Ovary (tissue), 9 donors: ENCODE results near the gene CRYBG1. TPM values are rescaled to one million over a fixed set of nuclear protein-coding genes. Genes with fewer than 3 reads are reported as not detected.

ENCODE experiments used
- DNase-seq, 5 donors: peaks; one replicate each; pipeline ENCODE4 v3.0.0-alpha.2; 2019 to 2020
- H3K27ac ChIP-seq, 2 donors: fragments of 200-600 bp; one replicate each; pipeline versions ENCODE4 v1.5.1 to v1.8.0; 2019 to 2022
- H3K27me3 ChIP-seq: fragments of 200-600 bp; one replicate; pipeline ENCODE4 v1.8.0; 2022
- H3K36me3 ChIP-seq: fragments of 200-600 bp; sonication (generic); one replicate; pipeline ENCODE4 v1.5.1; 2019
- H3K4me1 ChIP-seq: one replicate; pipeline ENCODE4 v1.8.1; 2013; ENCODE audit warnings: mild to moderate bottlenecking, moderate library complexity; ENCODE audit not compliant: insufficient read depth
- H3K4me3 ChIP-seq: fragments of 200-600 bp; sonication (generic); one replicate; pipeline ENCODE4 v1.5.1; 2017
- H3K9me3 ChIP-seq, 2 donors: fragments of 200-600 bp in 1 of 2; sonication (generic) in 1 of 2; one replicate each; pipeline versions ENCODE4 v1.5.1 to v1.8.1; 2013 to 2019; ENCODE audit warnings: mild to moderate bottlenecking in 1 of 2, moderate library complexity in 1 of 2
- EP300 ChIP-seq: sonication (generic); formaldehyde crosslinking; IDR thresholded peaks from one replicate; pipeline ENCODE4 v1.6.1; 2017; ENCODE audit warnings: antibody characterized with exemption
- POLR2A ChIP-seq: fragments of 450-650 bp; IDR thresholded peaks from one replicate; pipeline ENCODE4 v1.6.1; 2017; ENCODE audit warnings: antibody characterized with exemption, mild to moderate bottlenecking, moderate library complexity
- WGBS, 3 donors: extraction: QIAGEN DNeasy Blood & Tissue Kit in 1 of 3; methylation state at CpG; one replicate each; pipeline versions ENCODE4 v1.1.5 to v1.1.7; 2013 to 2017; 5-methylcytosine and 5-hydroxymethylcytosine counted together
- intact Hi-C, 4 donors: fragments of 100-400 bp; cut with DNase I; formaldehyde crosslinking; loops; one replicate each; pipeline versions ENCODE4 v1.11.0 to v1.15.1; 2022 to 2023
- polyA plus RNA-seq, 2 donors: library from polyadenylated mRNA; stranded (reverse); fragments of 200-250 nt in 1 of 2; fragments of 350-450 nt in 1 of 2; fragmentation: Illumina TruSeq in 1 of 2; extraction: RNeasy Lipid Tissue Mini Kit (QIAGEN cat#74804) in 1 of 2; gene quantifications; one replicate each; pipeline ENCODE4 v1.2.3, GENCODE V29; 2013 to 2014
- total RNA-seq, 7 donors: library from RNA; depleted of rRNA in 2 of 7; stranded (reverse); fragments of >200 nt in 2 of 7; fragmentation: NEBNext Ultra II Directional in 3 of 7; extraction: Animal tissue kit (Norgen Biotek cat#: 25700) in 3 of 7; gene quantifications; one replicate each; pipeline versions ENCODE4 v1.1.0 to v1.2.4, GENCODE V29; 2016 to 2023
- TF ChIP-seq, protein P1 (sequence below), 3 donors: fragments of 450-650 bp in 2 of 3; fragments of 200-600 bp in 1 of 3; IDR thresholded peaks; one replicate each; pipeline versions ENCODE4 v1.5.1 to v1.8.0; 2016 to 2022; ENCODE audit warnings: antibody characterized with exemption in 3 of 3, mild to moderate bottlenecking in 1 of 3
- donor health status: DM: no; HTN: no; CAD: no; lungs with moderate emphysema.
- donor health status: DM: no; HTN: no; CAD: no.
- donor health status: Bipolar disorder and iron deficiency.
- donor health status: DM: yes; HTN: yes; CAD: no.
- donor health status: DM: no; HTN: no; CAD: no.
- donor health status: DM: yes; HTN: yes; CAD: no.

CRYBG1 gene
- total and polyA plus RNA-seq, 9 donors = 1.5 to 7.4 (median 3.8) TPM

DNA sequence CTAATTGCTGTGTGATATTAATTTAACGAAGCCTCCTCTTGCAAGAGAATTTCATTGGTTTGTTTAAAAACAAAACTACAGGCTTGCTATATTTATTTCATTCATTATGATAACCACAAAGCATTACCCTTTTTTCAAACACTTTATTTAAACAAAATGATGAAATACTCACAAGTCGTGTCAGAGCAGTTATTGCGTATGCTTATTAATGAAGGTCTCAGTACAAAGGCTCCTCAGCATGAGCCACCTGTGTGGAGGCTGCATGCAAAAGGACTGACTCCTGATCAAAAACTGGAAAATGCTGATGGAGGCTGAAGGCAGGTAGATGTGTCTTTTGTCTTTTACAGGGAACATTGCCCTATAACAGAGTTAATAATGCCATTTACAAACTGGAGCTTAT, 130.5 kb downstream of the CRYBG1 start:
- H3K36me3 ChIP-seq = no peaks in the 10 kb centered on the region
- H3K9me3 ChIP-seq = no peaks in the 10 kb centered on the region
- TF ChIP-seq POLR2A = no peak
- TF ChIP-seq EP300 = no peak
- TF ChIP-seq, protein P1, sequence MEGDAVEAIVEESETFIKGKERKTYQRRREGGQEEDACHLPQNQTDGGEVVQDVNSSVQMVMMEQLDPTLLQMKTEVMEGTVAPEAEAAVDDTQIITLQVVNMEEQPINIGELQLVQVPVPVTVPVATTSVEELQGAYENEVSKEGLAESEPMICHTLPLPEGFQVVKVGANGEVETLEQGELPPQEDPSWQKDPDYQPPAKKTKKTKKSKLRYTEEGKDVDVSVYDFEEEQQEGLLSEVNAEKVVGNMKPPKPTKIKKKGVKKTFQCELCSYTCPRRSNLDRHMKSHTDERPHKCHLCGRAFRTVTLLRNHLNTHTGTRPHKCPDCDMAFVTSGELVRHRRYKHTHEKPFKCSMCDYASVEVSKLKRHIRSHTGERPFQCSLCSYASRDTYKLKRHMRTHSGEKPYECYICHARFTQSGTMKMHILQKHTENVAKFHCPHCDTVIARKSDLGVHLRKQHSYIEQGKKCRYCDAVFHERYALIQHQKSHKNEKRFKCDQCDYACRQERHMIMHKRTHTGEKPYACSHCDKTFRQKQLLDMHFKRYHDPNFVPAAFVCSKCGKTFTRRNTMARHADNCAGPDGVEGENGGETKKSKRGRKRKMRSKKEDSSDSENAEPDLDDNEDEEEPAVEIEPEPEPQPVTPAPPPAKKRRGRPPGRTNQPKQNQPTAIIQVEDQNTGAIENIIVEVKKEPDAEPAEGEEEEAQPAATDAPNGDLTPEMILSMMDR (IDR thresholded peaks at IDR 0.05) = no peak
- no peak for DNase-seq
- 58 to 80% (median 72%) methylated on average over 3 of the region's 3 CpGs for WGBS, 3 donors
- H3K4me3 ChIP-seq = no peak overlapping the region
- H3K27me3 ChIP-seq = no peaks in the 10 kb centered on the region
- intact Hi-C loops = no loop called here
- no peaks in the 10 kb centered on the region for H3K4me1 ChIP-seq
- H3K27ac ChIP-seq = no peak overlapping the region

DNA sequence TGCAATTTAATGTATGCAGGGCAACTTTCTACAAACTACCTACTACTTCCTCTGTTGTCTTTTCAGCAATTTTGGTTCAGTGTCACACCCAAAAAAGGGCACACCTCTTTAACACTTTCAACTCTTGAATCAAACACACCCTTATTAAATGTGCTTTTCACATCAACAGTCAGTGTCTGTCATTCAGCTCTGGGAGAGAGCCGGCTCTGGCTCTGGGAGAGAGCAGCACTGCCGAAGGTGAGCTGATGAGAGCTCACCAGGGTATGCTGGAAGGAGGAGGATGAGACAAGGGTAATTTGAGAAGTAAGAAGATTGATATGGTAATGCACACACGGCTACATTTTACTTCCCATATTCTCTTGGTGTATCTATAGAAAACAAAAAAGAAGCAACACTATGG, 134.5 kb downstream of the CRYBG1 start:
- H3K9me3 ChIP-seq = no peaks in the 10 kb centered on the region
- no peak overlapping the region for H3K27ac ChIP-seq
- no peaks in the 10 kb centered on the region for H3K36me3 ChIP-seq
- H3K4me3 ChIP-seq = no peak overlapping the region
- TF ChIP-seq POLR2A (no peak), EP300 (no peak)
- TF ChIP-seq, protein P1 (IDR thresholded peaks at IDR 0.05) = no peak
- DNase-seq = no peak
- intact Hi-C loops = no loop called here
- 8 to 11% (median 11%) methylated on average over 3 of the region's 3 CpGs for WGBS, 3 donors
- no peaks in the 10 kb centered on the region for H3K27me3 ChIP-seq
- no peaks in the 10 kb centered on the region for H3K4me1 ChIP-seq

DNA sequence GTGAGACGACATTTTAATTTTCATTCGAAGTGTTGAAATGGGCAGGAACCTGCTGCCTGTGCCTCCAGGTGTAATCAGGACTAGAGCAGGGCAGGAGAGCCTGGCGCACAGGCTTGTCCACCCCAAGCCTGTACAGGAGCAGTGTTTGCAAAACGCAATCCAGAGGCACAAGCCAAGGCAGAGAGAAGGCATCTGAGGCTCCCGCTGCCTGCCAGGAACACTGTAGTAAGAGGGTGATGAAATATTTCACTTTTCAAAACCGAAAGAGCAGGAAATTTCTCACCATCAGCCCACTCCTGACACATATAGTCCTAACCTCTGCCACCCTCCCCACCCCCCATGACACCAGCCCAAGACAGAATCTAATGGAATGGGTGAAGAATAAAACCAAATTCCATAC, 136.3 kb downstream of the CRYBG1 start:
- H3K27ac ChIP-seq = no peak overlapping the region
- H3K4me3 ChIP-seq = no peak overlapping the region
- intact Hi-C loops = no loop called here
- H3K27me3 ChIP-seq = no peaks in the 10 kb centered on the region
- 71 to 89% (median 85%) methylated on average over 6 of the region's 6 CpGs for WGBS, 3 donors
- H3K4me1 ChIP-seq = no peaks in the 10 kb centered on the region
- H3K9me3 ChIP-seq = no peaks in the 10 kb centered on the region
- no peaks in the 10 kb centered on the region for H3K36me3 ChIP-seq
- TF ChIP-seq, protein P1 (IDR thresholded peaks at IDR 0.05) = no peak
- no peak for TF ChIP-seq POLR2A
- TF ChIP-seq EP300 = no peak
- no peak for DNase-seq

DNA sequence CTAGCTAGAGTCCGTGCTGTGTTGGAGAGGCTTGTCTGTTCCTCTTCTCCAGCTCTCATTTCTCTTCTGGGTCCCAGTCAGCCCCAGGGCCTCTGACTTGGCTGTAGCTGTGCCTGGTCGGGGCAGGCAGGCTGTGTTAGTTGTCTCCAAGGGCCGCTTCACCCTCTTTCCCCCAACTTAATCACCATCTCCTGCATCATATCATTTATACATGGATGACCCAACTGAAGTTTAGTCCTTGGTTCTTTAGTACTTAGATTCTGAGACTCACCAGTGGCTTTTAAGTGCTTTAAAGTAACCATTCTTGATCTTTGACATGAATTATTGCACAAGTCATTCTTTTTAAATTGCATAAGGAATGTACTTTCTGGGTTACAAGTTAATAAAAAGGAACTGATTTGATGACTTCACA, 141.4 kb downstream of the CRYBG1 start:
- no peaks in the 10 kb centered on the region for H3K9me3 ChIP-seq
- H3K4me1 ChIP-seq = no peaks in the 10 kb centered on the region
- TF ChIP-seq EP300 (no peak), POLR2A (no peak)
- TF ChIP-seq, protein P1 (IDR thresholded peaks at IDR 0.05) = no peak
- no peak for DNase-seq
- 63 to 75% (median 67%) methylated on average over 3 of the region's 3 CpGs for WGBS, 3 donors
- intact Hi-C loops = no loop called here
- H3K27me3 ChIP-seq = no peaks in the 10 kb centered on the region
- H3K36me3 ChIP-seq = no peaks in the 10 kb centered on the region
- no peak overlapping the region for H3K27ac ChIP-seq
- no peak overlapping the region for H3K4me3 ChIP-seq

DNA sequence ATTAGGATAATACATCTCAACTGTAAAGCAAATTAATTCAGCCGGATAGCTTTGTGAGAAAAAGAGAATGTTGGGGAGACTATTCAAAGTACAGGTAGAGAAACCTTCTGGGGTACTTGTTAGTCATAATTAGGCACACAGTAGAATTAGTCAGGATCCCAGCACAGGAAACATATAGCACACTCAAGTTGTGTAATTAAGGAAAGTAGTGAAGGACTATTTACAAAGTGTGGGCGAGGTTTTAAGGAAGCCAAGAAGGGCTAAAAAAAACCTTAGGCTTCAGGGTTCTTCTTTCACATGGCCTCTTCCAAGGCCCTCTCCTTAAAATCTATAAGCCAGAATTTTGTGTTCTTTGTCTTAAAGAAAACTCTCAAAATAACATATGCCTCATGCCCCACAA, 142.0 kb downstream of the CRYBG1 start:
- no peaks in the 10 kb centered on the region for H3K27me3 ChIP-seq
- H3K36me3 ChIP-seq = no peaks in the 10 kb centered on the region
- no peak overlapping the region for H3K4me3 ChIP-seq
- no peaks in the 10 kb centered on the region for H3K9me3 ChIP-seq
- no peak for DNase-seq
- 90 to 96% (median 93%) methylated on average over 2 of the region's 2 CpGs for WGBS, 3 donors
- no peak for TF ChIP-seq POLR2A
- TF ChIP-seq EP300 = no peak
- TF ChIP-seq, protein P1 (IDR thresholded peaks at IDR 0.05) = no peak
- no peaks in the 10 kb centered on the region for H3K4me1 ChIP-seq
- no peak overlapping the region for H3K27ac ChIP-seq
- intact Hi-C loops = no loop called here
